ENCODE data around the gene CDK6. TPM values are rescaled to one million over a fixed set of nuclear protein-coding genes. Genes with fewer than 3 reads are reported as not detected.
A peak's percentile ranks its signal among the peaks of the same experiment; 100 is the strongest.

The CDK6 gene
- total RNA-seq, 1 experiment from 2014 or later = 41.4 TPM

DNA sequence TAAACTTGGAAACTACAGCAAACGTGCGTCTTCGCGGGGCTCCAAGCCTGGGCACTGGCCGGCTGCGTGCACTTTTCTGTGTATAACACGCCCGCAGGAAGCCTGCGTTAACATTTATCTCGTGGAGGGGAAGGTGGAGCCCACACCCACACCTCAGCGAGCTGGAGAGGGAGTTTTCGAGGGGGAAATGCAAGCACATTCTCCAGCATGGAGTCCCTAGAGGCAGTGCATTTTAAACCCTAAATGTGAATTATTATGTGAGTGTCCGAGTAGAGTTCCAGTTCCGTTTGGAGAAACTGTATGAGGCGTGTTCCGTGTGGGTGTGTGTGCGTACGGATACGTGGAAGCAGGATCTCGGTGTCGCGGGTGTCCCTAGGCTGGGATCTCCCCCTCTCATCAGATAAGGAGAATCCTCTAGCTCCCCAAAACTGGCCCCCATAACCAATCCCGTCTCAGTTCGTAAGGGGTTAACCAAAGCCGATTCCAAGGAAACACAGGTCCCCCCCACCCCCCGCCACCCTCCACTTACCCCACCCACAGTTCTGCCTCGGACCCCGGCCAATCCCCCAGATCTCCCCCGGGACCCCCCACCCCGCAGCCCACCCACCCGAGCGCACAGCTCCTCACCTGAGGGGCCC, 403 bp downstream of the CDK6 start:
- CTCF ChIA-PET = no interaction called here
- peak overlapping the region; percentile 53 for H3K27ac ChIP-seq (ENCODE audit: low read depth, low read length)
- no peaks in the 10 kb centered on the region for H3K9me2 ChIP-seq (ENCODE audit: insufficient read depth)
- ATAC-seq (peak; percentile 2), DNase-seq (ENCODE audit: low read depth, low spot score) (no peak)
- TSS peak; percentile 17 for BruUV-seq (replicated peaks)
- H2AFZ ChIP-seq (ENCODE audit: low read depth, low read length, poor library complexity, severe bottlenecking) = no peak overlapping the region
- H3K27me3 ChIP-seq (ENCODE audit: insufficient read depth, low read length) = no peaks in the 10 kb centered on the region
- peaks cover 46% of the 10 kb centered on the region for H3K79me2 ChIP-seq (ENCODE audit: insufficient read depth, low read length)
- TF ChIP-seq TCF7L2 (IDR thresholded peaks at IDR 0.05; ENCODE audit: borderline replicate concordance, extremely low read depth, insufficient read depth, insufficient read length) = no peak
- TF ChIP-seq SP1 (IDR thresholded peaks at IDR 0.05; ENCODE audit: low read depth) = no peak
- no peak for TF ChIP-seq POLR2A (IDR thresholded peaks at IDR 0.05; ENCODE audit: borderline replicate concordance, extremely low read depth, insufficient read depth, insufficient read length)
- no peak for TF ChIP-seq RAD21 (IDR thresholded peaks at IDR 0.05; ENCODE audit: low read depth)
- TF ChIP-seq EZH2phosphoT487 (IDR thresholded peaks at IDR 0.05; ENCODE audit: borderline replicate concordance) = no peak
- no peak for TF ChIP-seq EGR1 (IDR thresholded peaks at IDR 0.05; ENCODE audit: low read depth)
- no peak for TF ChIP-seq ZBTB33 (IDR thresholded peaks at IDR 0.05; ENCODE audit: extremely low read depth, insufficient replicate concordance, low read length)
- peaks cover 12 to 37% of the 10 kb centered on the region in 2 experiments for H3K4me1 ChIP-seq (ENCODE audit: control insufficient read depth in 1 of 2, insufficient read depth in 2 of 2, low read length in 2 of 2)
- peaks cover 0 to 3% of the 10 kb centered on the region in 2 experiments; a peak in 1 of 4 replicates for H3K36me3 ChIP-seq (ENCODE audit: control insufficient read depth in 1 of 2, insufficient read depth in 2 of 2, low read length in 2 of 2)
- peak overlapping the region; percentile 82 for H3K9ac ChIP-seq (ENCODE audit: low read length)
- peak overlapping the region; percentile 99 for H3K4me2 ChIP-seq (ENCODE audit: low read length)
- POLR2A ChIA-PET = no interaction called here
- no peaks in the 10 kb centered on the region for H4K20me1 ChIP-seq (ENCODE audit: insufficient read depth)
- H3K9me3 ChIP-seq (ENCODE audit: control insufficient read depth in 1 of 2, insufficient read depth in 1 of 2, low read depth in 1 of 2, low read length in 2 of 2) = no peaks in the 10 kb centered on the region
- intact Hi-C loops (cut with micrococcal nuclease) = loop anchor here (1.0 to 5.0 kb wide), 3 partner anchors 141 to 219 kb away; no protein-coding TSS in a partner anchor
- RAD21 ChIA-PET (ENCODE audit: low non-redundant PET in 1 of 2, low total read pairs in 2 of 2, uncharacterized antibody in 2 of 2, unreplicated experiment in 2 of 2) = no interaction called here
- H3K4me3 ChIP-seq (replicated peaks in 1 of 2; ENCODE audit: low read depth in 1 of 2, low read length in 2 of 2) = peak overlapping the region; percentile 65 to 77

Data from HCT116 (cell line).